GM19372 (cell line): ENCODE results near the gene CCNK.

Source experiments
- ATAC-seq: cut with Tn5 transposase; IDR thresholded peaks from one replicate; pipeline ENCODE4 v1.9.1; 2021; ENCODE audit warnings: mild to moderate bottlenecking, low read depth, moderate library complexity; ENCODE audit not compliant: unreplicated experiment

CCNK gene

GRCh38 chr14:99518441-99519346 lies 37.5 kb downstream of the CCNK start:
- ATAC-seq = peak; percentile 79

GRCh38 chr14:99519347-99519881 lies 38.2 kb downstream of the CCNK start:
- ATAC-seq = no peak

DNA sequence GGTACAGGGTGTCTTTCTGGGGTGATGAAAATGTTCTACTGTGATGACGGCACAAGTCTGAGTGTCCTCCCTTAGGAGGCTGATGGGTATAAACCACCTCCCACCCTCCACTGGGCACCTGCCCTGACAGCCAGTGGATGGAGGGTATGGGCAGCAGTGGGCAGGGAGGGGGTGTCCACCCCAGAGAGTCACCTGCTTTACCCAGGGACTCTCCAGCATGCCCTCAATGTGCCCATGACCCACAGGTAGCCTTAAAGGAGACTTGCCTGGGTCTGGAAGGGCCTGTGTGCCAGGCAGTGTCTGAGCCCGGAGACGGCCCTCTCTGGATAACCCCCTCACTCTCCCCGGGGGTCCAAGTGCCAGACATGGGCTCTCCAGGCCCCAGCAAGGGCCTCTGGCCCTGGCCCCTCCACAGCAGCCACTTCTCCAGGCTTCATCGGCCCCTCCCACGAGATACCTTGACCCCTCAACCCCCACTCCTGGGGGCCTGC lies 38.8 kb downstream of the CCNK start:
- no peak for ATAC-seq

- ATAC-seq = no peak
Measured at GRCh38 chr14:99520571-99521081, 39.4 kb downstream of the CCNK start.

GRCh38 chr14:99521176-99522024 lies 40.2 kb downstream of the CCNK start:
- ATAC-seq = no peak

- ATAC-seq = no peak
Measured at GRCh38 chr14:99522025-99522401, 40.8 kb downstream of the CCNK start.

- ATAC-seq = no peak
Measured at GRCh38 chr14:99522457-99522891, 41.3 kb downstream of the CCNK start.

- no peak for ATAC-seq
Measured at GRCh38 chr14:99522934-99523703, 41.9 kb downstream of the CCNK start.

- no peak for ATAC-seq
Measured at GRCh38 chr14:99523704-99524055, 42.5 kb downstream of the CCNK start.

DNA sequence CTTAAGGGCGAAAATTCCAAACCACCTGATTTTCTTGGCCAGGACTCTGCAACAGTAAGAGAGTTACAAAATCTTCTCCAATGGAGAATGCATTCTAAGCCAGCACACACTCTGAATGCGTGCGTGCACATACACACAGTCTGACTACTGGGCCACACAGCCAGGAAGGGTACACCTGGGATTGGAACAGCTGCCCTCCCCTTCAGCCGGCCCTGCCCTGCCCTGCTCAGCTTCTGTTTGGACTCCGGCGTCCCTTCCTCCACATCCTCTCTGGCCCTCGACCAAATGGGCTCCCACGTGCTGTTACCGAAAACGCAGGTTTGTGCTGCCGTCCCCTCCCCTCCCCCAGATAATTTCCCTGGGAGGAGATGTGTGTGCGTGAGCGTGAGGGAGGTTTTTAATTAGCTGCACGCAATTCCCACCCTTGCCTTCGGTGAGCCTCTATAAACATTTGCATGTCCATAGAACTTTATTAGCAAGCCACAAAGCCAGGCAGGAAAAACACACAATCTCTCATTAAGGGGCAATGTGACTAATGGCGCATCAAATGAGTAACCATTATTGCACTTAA lies 43.0 kb downstream of the CCNK start:
- ATAC-seq = no peak

- no peak for ATAC-seq
Measured at GRCh38 chr14:99524804-99525698, 43.8 kb downstream of the CCNK start.

DNA sequence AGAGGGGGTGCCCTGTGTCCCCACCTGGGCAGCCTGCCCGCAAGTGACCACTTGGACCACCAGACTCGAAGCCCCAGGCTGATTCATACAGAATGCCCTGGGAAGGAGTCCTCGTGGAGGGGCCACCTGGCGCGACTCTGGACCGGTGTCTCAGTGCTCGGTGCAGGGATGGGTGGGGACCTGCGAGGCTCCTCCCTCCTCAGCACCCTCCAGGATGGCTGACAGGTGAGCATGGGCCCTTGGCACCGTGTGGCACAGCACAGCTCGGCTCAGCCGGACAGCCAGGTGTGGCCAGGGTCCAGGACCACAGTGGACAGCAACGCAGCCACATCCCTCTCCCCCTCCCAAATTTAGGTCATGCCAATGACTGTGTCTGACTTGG lies 44.5 kb downstream of the CCNK start:
- ATAC-seq = no peak

GRCh38 chr14:99527026-99527425 lies 45.8 kb downstream of the CCNK start:
- no peak for ATAC-seq

DNA sequence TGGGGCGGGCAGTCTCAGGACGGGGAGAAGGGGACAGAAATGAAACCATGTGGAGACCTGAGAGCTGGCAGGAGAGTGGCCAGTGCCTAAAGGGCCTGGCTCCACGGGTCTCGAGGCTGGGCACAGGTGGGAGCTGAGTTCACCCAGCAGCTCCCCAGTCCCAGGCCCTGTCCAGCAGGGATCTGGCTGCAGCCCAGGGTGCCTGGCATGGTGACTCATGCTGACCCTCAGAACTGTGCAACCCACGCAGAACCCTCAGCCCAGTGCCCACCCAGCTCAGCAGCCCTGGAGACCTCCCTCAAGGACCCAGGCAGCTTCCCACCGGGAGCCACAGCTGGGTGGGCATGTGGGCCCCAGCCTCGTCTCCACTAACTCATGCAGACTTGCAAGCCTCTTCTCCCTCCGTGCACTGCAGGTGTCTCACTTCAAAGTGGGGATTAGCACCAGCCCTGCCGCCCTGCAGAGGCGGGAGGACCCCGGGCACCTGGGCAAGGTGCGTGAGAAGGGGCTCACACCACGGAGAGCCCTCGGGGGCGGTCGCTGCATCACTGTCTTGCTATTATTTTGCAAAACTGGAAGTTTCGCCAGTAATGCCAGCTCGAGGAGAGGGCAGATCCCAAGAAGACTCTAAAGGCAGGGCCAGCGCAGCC lies 46.3 kb downstream of the CCNK start:
- ATAC-seq = no peak

DNA sequence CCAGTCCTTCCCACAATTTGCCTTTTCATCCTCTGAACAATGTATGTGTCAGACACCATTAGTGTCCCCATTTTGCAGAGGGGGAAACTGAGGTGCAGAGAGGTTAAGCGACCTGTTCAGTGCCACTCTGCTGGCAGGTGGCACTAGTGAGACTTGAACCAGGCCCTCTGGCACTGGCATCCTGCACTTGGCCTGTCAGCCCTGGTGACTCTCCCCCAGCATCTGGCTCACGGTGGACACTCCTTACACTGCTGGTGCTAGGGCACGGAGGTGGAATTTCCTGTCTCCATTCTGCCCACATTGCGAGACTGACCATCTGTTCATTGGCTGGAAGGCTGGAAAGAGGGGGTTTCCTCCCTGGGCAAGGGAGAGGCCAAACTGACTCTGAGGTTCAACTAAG lies 48.7 kb downstream of the CCNK start:
- no peak for ATAC-seq

- ATAC-seq = no peak
Measured at GRCh38 chr14:99530407-99531155, 49.4 kb downstream of the CCNK start.

GRCh38 chr14:99531251-99532096 lies 50.3 kb downstream of the CCNK start:
- no peak for ATAC-seq
